SU-DHL-6 (cell line): ENCODE results near the gene RIC1.

Experiments
- H2AFZ ChIP-seq: fragments of 200-600 bp; sonication (generic); 2 replicates; pipeline ENCODE4 v1.6.1; 2014; ENCODE audit warnings: low read depth, mild to moderate bottlenecking, moderate library complexity, mixed read lengths, antibody characterized with exemption, low read length; ENCODE audit not compliant: severe bottlenecking
- H3F3A ChIP-seq: fragments of 200-600 bp; shearing (Covaris generic); 2 replicates; pipeline ENCODE4 v1.6.0; 2016; ENCODE audit warnings: antibody characterized with exemption, mild to moderate bottlenecking; ENCODE audit not compliant: insufficient read depth
- H3K27ac ChIP-seq: fragments of 200-600 bp; sonication (generic); 2 replicates; pipeline ENCODE4 v1.5.1; 2016; ENCODE audit warnings: low read depth, mild to moderate bottlenecking, low read length, moderate library complexity, mixed read lengths
- H3K27me3 ChIP-seq: fragments of 200-600 bp; sonication (generic), shearing (Covaris generic); 2 replicates; pipeline ENCODE4 v1.6.0; 2014; ENCODE audit warnings: mild to moderate bottlenecking, low read length
- H3K36me3 ChIP-seq: fragments of 200-600 bp; sonication (generic); 2 replicates; pipeline ENCODE4 v1.6.1; 2014; ENCODE audit warnings: mild to moderate bottlenecking, low read length, mixed read lengths
- H3K4me2 ChIP-seq: fragments of 300-600, 200-600 bp; shearing (Covaris generic), sonication (generic); 2 replicates; pipeline ENCODE4 v1.6.0; 2014; ENCODE audit warnings: low read length, low read depth, mild to moderate bottlenecking; ENCODE audit not compliant: poor library complexity, severe bottlenecking
- H3K4me3 ChIP-seq: fragments of 200-600 bp; sonication (generic); 2 replicates; pipeline ENCODE4 v1.5.1; 2014; ENCODE audit warnings: antibody characterized with exemption, low read length, mild to moderate bottlenecking, mixed read lengths; ENCODE audit not compliant: insufficient read depth, poor library complexity, severe bottlenecking
- H3K79me2 ChIP-seq: fragments of 200-600 bp; sonication (generic); 2 replicates; pipeline ENCODE4 v1.6.1; 2014; ENCODE audit warnings: mild to moderate bottlenecking, low read length, moderate library complexity; ENCODE audit not compliant: insufficient read depth
- H3K9ac ChIP-seq: fragments of 200-600 bp; sonication (generic); 2 replicates; pipeline ENCODE4 v1.7.0; 2014; ENCODE audit warnings: mild to moderate bottlenecking, low read length
- H3K9me2 ChIP-seq: fragments of 200-600 bp; sonication (generic); replicated peaks from 2 replicates; pipeline ENCODE4 v1.6.1; 2014; ENCODE audit warnings: low read length; ENCODE audit not compliant: insufficient read depth
- H3K9me3 ChIP-seq: fragments of 200-600 bp; sonication (generic); 2 replicates; pipeline ENCODE4 v1.6.1; 2014; ENCODE audit warnings: low read length, mixed read lengths; ENCODE audit not compliant: insufficient read depth
- H4K20me1 ChIP-seq: fragments of 200-600 bp; sonication (generic); 2 replicates; pipeline ENCODE4 v1.6.1; 2014; ENCODE audit warnings: low read depth, mild to moderate bottlenecking, antibody characterized with exemption, low read length, moderate library complexity, mixed read lengths
- CTCF ChIP-seq: fragments of 200-600 bp; sonication (generic); IDR thresholded peaks from one replicate; pipeline ENCODE4 v1.5.1; 2017; ENCODE audit warnings: antibody characterized with exemption, mild to moderate bottlenecking, low read length, moderate library complexity; ENCODE audit not compliant: insufficient read depth, poor library complexity, severe bottlenecking
- EZH2phosphoT487 ChIP-seq: fragments of 200-600 bp; sonication (generic), shearing (Covaris generic); conservative IDR thresholded peaks from 2 replicates; pipeline ENCODE4 v1.6.1; 2018; ENCODE audit warnings: mild to moderate bottlenecking, antibody characterized with exemption, low read length, moderate library complexity, mixed read lengths

The RIC1 gene

GRCh38 chr9:5631026-5631425 is 2.1 kb downstream of the RIC1 start:
- H3K9me2 ChIP-seq, result no peaks in the 10 kb centered on the region
- peaks cover 6% of the 10 kb centered on the region; the same call in 1 of the 2 replicates for H3K9me3 ChIP-seq
- no peak overlapping the region for H2AFZ ChIP-seq
- H3K27ac ChIP-seq, result no peak overlapping the region
- peak overlapping the region; percentile 90 for H3K9ac ChIP-seq
- peak overlapping the region; percentile 95 for H3K4me2 ChIP-seq
- no peaks in the 10 kb centered on the region for H3K27me3 ChIP-seq
- TF ChIP-seq EZH2phosphoT487 (no peak), CTCF (no peak)
- H3K4me3 ChIP-seq, result peak overlapping the region; percentile 98
- peaks cover 80% of the 10 kb centered on the region for H3K79me2 ChIP-seq
- peaks cover 6% of the 10 kb centered on the region; the same call in 1 of the 2 replicates for H3K36me3 ChIP-seq
- H3F3A ChIP-seq, result peaks cover 23% of the 10 kb centered on the region
- peaks cover 26% of the 10 kb centered on the region for H4K20me1 ChIP-seq

- H3K27me3 ChIP-seq, result no peaks in the 10 kb centered on the region
- peaks cover 6% of the 10 kb centered on the region; the same call in 1 of the 2 replicates for H3K9me3 ChIP-seq
- H3K9me2 ChIP-seq, result no peaks in the 10 kb centered on the region
- H3K79me2 ChIP-seq, result peaks cover 92% of the 10 kb centered on the region
- TF ChIP-seq CTCF (no peak), EZH2phosphoT487 (no peak)
- no peak overlapping the region for H3K27ac ChIP-seq
- H3F3A ChIP-seq, result peaks cover 8% of the 10 kb centered on the region
- H4K20me1 ChIP-seq, result peaks cover 26% of the 10 kb centered on the region
- peak overlapping the region; percentile 95 for H3K4me2 ChIP-seq
- no peak overlapping the region for H3K4me3 ChIP-seq
- no peak overlapping the region for H2AFZ ChIP-seq
- peak overlapping the region; percentile 90; the same call in 1 of the 2 replicates for H3K9ac ChIP-seq
- peaks cover 6% of the 10 kb centered on the region for H3K36me3 ChIP-seq
These were observed 3.6 kb downstream of the RIC1 start for GRCh38 chr9:5632540-5632939.

GRCh38 chr9:5633243-5633642 is 4.3 kb downstream of the RIC1 start:
- H3K4me2 ChIP-seq, result peak overlapping the region; percentile 95
- peaks cover 1% of the 10 kb centered on the region for H3F3A ChIP-seq
- H3K27ac ChIP-seq, result no peak overlapping the region
- H3K79me2 ChIP-seq, result peaks cover 95% of the 10 kb centered on the region
- no peak overlapping the region for H3K9ac ChIP-seq
- no peak overlapping the region for H2AFZ ChIP-seq
- no peak overlapping the region for H3K4me3 ChIP-seq
- H3K9me3 ChIP-seq, result peaks cover 6% of the 10 kb centered on the region; the same call in 1 of the 2 replicates
- H3K9me2 ChIP-seq, result no peaks in the 10 kb centered on the region
- no peak for TF ChIP-seq EZH2phosphoT487
- no peak for TF ChIP-seq CTCF
- no peaks in the 10 kb centered on the region for H3K27me3 ChIP-seq
- peaks cover 26% of the 10 kb centered on the region for H4K20me1 ChIP-seq
- peaks cover 6% of the 10 kb centered on the region for H3K36me3 ChIP-seq
